ENCODE data around the gene MTSS2. TPM values are rescaled to one million over a fixed set of nuclear protein-coding genes. Genes with fewer than 3 reads are reported as not detected.
A peak's percentile ranks its signal among the peaks of the same experiment; 100 is the strongest.

The MTSS2 gene
- total RNA-seq, 1 experiment from 2014 or later = 47.6 TPM

DNA sequence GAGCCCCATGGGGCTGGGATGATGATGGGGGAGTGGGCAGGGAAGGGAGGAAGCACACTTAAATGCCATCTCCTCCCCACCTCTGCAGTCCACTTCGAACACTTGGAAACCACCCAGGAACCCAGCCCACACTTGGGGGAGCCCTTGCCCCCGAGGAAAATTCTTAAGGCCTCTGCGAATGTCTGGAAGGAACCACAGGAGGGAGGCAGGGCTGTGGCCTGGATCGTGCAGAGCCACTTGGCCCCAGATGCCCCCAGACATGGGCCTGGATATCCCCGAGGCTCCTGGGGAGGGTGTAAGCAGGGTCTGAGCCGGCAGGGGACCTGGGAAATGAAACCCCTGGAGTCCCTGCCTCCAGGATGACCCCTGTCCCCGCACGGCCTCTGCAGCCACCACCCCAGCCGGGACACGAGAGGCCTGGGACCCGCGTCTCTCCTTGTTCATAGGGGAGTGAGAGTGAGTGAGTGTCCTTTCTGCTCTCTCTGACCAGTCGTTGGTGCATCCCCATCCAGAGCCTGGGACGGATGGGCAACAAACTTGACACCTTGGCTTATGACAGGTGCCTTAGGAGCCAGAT is 11.8 kb upstream of the MTSS2 start:
- no TSS peak for BruUV-seq (replicated peaks)
- H3K4me3 ChIP-seq (ENCODE audit: low read depth, low read length, poor library complexity, severe bottlenecking) = no peak overlapping the region
- TF ChIP-seq, protein P1, sequence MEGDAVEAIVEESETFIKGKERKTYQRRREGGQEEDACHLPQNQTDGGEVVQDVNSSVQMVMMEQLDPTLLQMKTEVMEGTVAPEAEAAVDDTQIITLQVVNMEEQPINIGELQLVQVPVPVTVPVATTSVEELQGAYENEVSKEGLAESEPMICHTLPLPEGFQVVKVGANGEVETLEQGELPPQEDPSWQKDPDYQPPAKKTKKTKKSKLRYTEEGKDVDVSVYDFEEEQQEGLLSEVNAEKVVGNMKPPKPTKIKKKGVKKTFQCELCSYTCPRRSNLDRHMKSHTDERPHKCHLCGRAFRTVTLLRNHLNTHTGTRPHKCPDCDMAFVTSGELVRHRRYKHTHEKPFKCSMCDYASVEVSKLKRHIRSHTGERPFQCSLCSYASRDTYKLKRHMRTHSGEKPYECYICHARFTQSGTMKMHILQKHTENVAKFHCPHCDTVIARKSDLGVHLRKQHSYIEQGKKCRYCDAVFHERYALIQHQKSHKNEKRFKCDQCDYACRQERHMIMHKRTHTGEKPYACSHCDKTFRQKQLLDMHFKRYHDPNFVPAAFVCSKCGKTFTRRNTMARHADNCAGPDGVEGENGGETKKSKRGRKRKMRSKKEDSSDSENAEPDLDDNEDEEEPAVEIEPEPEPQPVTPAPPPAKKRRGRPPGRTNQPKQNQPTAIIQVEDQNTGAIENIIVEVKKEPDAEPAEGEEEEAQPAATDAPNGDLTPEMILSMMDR (conservative IDR thresholded peaks at IDR 0.05; ENCODE audit: low read depth, low read length) = no peak
- TF ChIP-seq EZH2 (IDR thresholded peaks at IDR 0.05; ENCODE audit: borderline replicate concordance, low read depth, low read length, poor library complexity, severe bottlenecking) = no peak
- intact Hi-C loops (cut with micrococcal nuclease; ENCODE audit: unreplicated experiment) = no loop called here
- POLR2A ChIA-PET (ENCODE audit: low non-redundant PET) = no interaction called here
- CTCF ChIA-PET = no interaction called here
- no peaks in the 10 kb centered on the region for H3K36me3 ChIP-seq (ENCODE audit: insufficient read depth, low read length, poor library complexity, severe bottlenecking)
- no peaks in the 10 kb centered on the region for H3K4me1 ChIP-seq (ENCODE audit: insufficient read depth, low read length, poor library complexity, severe bottlenecking)
- peak overlapping the region; percentile 23 for H3K27ac ChIP-seq (ENCODE audit: low read depth, low read length, poor library complexity, severe bottlenecking)
- DNase-seq (ENCODE audit: low spot score) = no peak
- no peaks in the 10 kb centered on the region for H3K9me3 ChIP-seq (ENCODE audit: low read depth, low read length, poor library complexity, severe bottlenecking)
- no peaks in the 10 kb centered on the region for H3K27me3 ChIP-seq (replicated peaks; ENCODE audit: insufficient read depth, low read depth, low read length, poor library complexity)

DNA sequence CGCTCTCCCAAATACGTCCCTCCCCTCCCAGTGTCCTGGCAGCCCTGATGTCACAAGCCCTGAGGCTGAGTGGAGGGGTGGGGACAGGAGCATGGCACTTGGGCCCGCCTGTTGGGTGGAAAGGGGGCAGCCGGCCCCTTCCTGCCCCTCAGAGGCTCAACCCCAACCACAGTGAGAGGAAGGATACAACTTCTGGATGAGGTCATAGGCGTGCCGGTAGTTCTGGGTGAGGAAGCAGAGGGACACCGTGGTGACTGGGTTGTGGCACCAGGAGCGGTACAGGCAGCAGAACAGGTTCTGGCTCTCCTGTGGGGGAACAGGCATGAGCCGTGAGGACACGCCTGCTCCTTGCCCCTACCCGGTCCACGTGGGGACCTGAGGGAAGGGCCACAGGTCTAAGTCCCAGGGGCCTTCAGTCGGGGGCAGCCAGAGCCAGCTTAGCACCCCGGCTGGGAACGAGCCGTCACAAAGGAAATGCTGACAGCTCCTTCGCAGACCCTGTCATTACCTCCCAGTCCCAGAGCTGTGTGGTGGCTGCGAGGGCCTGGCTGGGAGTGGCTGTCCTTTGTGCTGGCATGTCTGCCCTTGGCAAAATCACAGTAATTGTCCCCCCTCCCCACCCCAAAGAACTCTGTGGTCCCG is 11.2 kb upstream of the MTSS2 start:
- DNase-seq (ENCODE audit: low spot score) = no peak
- Histone ChIP-seq H3K9me3 (ENCODE audit: low read depth, low read length, poor library complexity, severe bottlenecking) (no peaks in the 10 kb centered on the region), H3K36me3 (ENCODE audit: insufficient read depth, low read length, poor library complexity, severe bottlenecking) (no peaks in the 10 kb centered on the region), H3K4me3 (ENCODE audit: low read depth, low read length, poor library complexity, severe bottlenecking) (no peak overlapping the region), H3K4me1 (ENCODE audit: insufficient read depth, low read length, poor library complexity, severe bottlenecking) (peaks cover 2% of the 10 kb centered on the region), H3K27me3 (replicated peaks; ENCODE audit: insufficient read depth, low read depth, low read length, poor library complexity) (no peaks in the 10 kb centered on the region), H3K27ac (ENCODE audit: low read depth, low read length, poor library complexity, severe bottlenecking) (no peak overlapping the region)
- CTCF ChIA-PET = no interaction called here
- POLR2A ChIA-PET (ENCODE audit: low non-redundant PET) = no interaction called here
- no peak for TF ChIP-seq EZH2 (IDR thresholded peaks at IDR 0.05; ENCODE audit: borderline replicate concordance, low read depth, low read length, poor library complexity, severe bottlenecking)
- TF ChIP-seq, protein P1 (conservative IDR thresholded peaks at IDR 0.05; ENCODE audit: low read depth, low read length) = no peak
- intact Hi-C loops (cut with micrococcal nuclease; ENCODE audit: unreplicated experiment) = no loop called here
- BruUV-seq (replicated peaks) = no TSS peak

DNA sequence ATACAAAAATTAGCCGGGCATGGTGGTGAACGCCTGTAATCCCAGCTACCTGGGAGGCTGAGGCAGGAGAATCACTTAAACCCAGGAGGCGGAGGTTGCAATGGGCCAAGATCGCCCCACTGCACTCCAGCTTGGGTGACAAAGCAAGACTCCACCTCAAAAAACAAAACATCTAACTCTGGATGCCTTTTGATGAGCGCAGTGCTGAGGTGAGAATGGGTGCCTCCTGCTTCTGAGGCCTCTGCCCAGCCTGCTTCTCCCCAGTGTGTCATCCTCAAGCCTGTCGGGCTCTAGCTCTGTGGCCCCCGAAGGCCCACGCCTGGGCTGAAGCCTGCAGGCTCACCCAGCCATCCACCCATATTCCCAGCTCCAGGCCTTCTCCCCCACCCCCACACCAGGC is 10.5 kb upstream of the MTSS2 start:
- BruUV-seq (replicated peaks) = no TSS peak
- intact Hi-C loops (cut with micrococcal nuclease; ENCODE audit: unreplicated experiment) = no loop called here
- H3K27me3 ChIP-seq (replicated peaks; ENCODE audit: insufficient read depth, low read depth, low read length, poor library complexity) = no peaks in the 10 kb centered on the region
- no peak for TF ChIP-seq EZH2 (IDR thresholded peaks at IDR 0.05; ENCODE audit: borderline replicate concordance, low read depth, low read length, poor library complexity, severe bottlenecking)
- TF ChIP-seq, protein P1 (conservative IDR thresholded peaks at IDR 0.05; ENCODE audit: low read depth, low read length) = no peak
- no peak overlapping the region for H3K4me3 ChIP-seq (ENCODE audit: low read depth, low read length, poor library complexity, severe bottlenecking)
- H3K36me3 ChIP-seq (ENCODE audit: insufficient read depth, low read length, poor library complexity, severe bottlenecking) = no peaks in the 10 kb centered on the region
- no peak overlapping the region for H3K27ac ChIP-seq (ENCODE audit: low read depth, low read length, poor library complexity, severe bottlenecking)
- CTCF ChIA-PET = no interaction called here
- H3K4me1 ChIP-seq (ENCODE audit: insufficient read depth, low read length, poor library complexity, severe bottlenecking) = peaks cover 5% of the 10 kb centered on the region
- DNase-seq (ENCODE audit: low spot score) = no peak
- POLR2A ChIA-PET (ENCODE audit: low non-redundant PET) = no interaction called here
- H3K9me3 ChIP-seq (ENCODE audit: low read depth, low read length, poor library complexity, severe bottlenecking) = no peaks in the 10 kb centered on the region
